ENCODE results near the gene NMT2.
A peak's percentile ranks its signal among the peaks of the same experiment; 100 is the strongest.

Gene NMT2

DNA sequence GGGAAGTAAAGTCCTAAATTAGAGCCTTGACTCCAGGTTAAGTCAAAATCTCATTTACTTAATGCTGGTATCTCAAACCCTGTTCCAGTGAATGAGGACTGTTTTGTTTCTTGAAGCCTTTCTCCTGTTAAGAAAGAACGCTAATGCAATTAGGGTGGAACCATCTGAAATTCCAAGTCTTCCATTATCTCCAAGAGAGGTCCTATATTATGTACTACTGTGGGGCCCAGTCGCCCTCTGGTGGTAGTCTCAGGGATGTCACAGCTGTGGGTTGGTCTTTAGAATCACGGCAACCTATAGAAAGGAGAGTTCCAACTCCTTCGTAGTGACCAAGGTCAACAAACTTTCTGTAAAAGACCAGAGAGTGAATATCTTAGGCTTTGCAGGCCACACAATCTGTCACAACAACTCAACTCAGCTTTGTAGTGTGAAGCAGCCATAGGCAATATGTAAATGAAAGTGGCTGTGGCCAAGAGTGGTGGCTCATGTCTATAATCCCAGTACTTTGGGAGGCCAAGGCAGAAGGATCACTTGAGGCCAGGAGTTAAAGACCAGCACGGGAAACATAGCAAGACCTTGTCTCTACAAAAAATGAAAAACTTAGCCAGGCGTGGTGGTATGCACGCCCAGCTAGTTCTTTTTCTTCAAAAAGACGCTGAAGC is 62.0 kb downstream of the NMT2 start:
- peak; percentile 88 for FAIRE-seq
- peak; percentile 41 for DNase-seq (ENCODE audit: insufficient read length)
- no peak for TF ChIP-seq POLR2A (IDR thresholded peaks at IDR 0.05; ENCODE audit: low read depth, low read length)
- TF ChIP-seq TAF1 (IDR thresholded peaks at IDR 0.05; ENCODE audit: borderline replicate concordance, low read depth, low read length) = no peak
- no peak for TF ChIP-seq POLR2AphosphoS5 (IDR thresholded peaks at IDR 0.05; ENCODE audit: low read depth, low read length)

DNA sequence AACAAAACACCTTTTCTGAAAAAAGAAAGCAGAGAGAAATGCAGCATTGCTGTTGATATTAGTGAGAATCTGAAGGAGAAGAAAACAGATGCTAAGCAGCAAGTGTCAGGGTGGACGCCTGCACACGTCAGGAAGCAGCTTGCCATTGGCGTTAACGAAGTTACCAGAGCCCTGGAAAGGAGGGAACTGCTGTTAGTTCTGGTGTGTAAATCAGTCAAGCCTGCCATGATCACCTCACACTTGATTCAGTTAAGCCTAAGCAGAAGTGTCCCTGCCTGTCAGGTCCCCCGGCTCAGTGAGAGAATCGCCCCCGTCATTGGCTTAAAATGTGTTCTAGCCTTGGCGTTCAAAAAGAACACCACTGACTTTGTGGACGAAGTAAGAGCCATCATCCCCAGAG is 65.0 kb downstream of the NMT2 start:
- DNase-seq (ENCODE audit: insufficient read length) (no peak), FAIRE-seq (no peak)
- TF ChIP-seq TAF1 (IDR thresholded peaks at IDR 0.05; ENCODE audit: borderline replicate concordance, low read depth, low read length) (no peak), POLR2A (IDR thresholded peaks at IDR 0.05; ENCODE audit: low read depth, low read length) (no peak), POLR2AphosphoS5 (IDR thresholded peaks at IDR 0.05; ENCODE audit: low read depth, low read length) (no peak)

DNA sequence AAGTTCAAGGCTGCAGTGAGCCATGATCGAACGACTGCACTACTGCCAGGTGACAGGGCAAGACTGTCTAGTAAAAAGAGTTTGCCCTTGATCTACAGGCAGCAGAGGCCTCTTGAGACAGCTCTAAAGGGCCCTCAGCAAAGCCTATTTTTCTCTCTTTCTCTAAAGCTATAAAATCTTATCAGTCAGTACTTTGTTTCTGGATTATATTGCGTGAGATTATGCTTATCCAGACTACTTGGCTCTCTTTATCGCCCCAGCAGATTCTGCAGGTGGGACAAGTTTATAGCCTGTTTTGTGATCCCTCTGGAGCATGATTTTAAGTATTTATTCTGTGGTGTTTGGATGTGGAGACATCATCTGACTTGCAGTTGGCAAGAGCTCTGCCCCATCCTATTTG is 68.6 kb downstream of the NMT2 start:
- DNase-seq (ENCODE audit: insufficient read length) (no peak), FAIRE-seq (no peak)
- no peak for TF ChIP-seq POLR2AphosphoS5 (IDR thresholded peaks at IDR 0.05; ENCODE audit: low read depth, low read length)
- TF ChIP-seq POLR2A (IDR thresholded peaks at IDR 0.05; ENCODE audit: low read depth, low read length) = no peak
- TF ChIP-seq TAF1 (IDR thresholded peaks at IDR 0.05; ENCODE audit: borderline replicate concordance, low read depth, low read length) = no peak

DNA sequence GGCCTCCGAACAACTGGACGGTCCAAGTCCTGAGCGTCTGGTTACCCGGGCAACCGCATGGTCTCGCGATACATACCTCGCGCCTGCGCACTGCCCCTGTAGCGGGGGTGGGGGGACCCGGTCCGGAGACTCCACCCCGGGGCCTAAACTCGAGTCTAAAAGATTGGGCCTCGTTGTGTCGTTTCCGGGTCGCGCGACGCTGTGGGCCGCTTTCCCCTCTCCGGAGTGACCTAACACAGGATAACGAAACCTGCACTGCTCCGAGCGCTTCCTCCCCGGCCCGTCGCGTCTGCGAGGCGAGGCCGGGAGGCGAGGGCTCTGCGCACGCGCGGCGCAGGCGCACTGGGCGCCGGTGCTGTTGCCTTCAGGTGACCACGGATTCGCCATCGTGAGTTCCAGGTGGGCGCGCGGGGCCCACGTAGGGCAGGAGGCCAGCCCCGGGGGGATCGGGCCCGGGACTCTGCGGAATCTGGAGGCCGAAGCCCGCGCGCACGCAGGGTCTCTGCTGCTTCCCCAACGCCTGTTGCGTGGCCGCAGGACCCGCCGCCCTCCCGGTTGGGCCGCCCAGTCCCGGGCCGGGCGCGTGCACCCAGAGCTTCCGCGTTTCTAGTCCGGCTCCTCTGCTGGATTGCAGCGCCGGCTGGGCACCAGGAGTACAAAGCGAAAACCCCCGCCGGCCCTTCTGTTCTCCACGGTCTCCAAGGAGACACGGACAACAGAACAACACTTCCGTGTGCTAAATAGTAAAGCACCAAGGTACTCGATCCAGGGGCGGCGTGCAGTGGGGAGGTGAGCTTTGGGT is 71.3 kb downstream of the NMT2 start, which contains the start of gene RPP38:
TSS of gene RPP38 (plus strand) at position 345 of the 802 bp plus-strand sequence. CDS start 5,960 bp downstream, outside the sequence.
- DNase-seq (ENCODE audit: insufficient read length) (peak; percentile 94), FAIRE-seq (peak; percentile 97)
- peak; percentile 96 for TF ChIP-seq POLR2A (IDR thresholded peaks at IDR 0.05; ENCODE audit: low read depth, low read length)
- TF ChIP-seq POLR2AphosphoS5 (IDR thresholded peaks at IDR 0.05; ENCODE audit: low read depth, low read length) = peak; percentile 86
- TF ChIP-seq TAF1 (IDR thresholded peaks at IDR 0.05; ENCODE audit: borderline replicate concordance, low read depth, low read length) = peak; percentile 60; the same call in 1 of the 2 replicates

- no peak for FAIRE-seq
- DNase-seq (ENCODE audit: insufficient read length) = no peak
- TF ChIP-seq POLR2AphosphoS5 (IDR thresholded peaks at IDR 0.05; ENCODE audit: low read depth, low read length) (no peak), TAF1 (IDR thresholded peaks at IDR 0.05; ENCODE audit: borderline replicate concordance, low read depth, low read length) (no peak), POLR2A (IDR thresholded peaks at IDR 0.05; ENCODE audit: low read depth, low read length) (no peak)
These were observed 71.9 kb downstream of the NMT2 start for GRCh38 chr10:15096661-15097010.

DNA sequence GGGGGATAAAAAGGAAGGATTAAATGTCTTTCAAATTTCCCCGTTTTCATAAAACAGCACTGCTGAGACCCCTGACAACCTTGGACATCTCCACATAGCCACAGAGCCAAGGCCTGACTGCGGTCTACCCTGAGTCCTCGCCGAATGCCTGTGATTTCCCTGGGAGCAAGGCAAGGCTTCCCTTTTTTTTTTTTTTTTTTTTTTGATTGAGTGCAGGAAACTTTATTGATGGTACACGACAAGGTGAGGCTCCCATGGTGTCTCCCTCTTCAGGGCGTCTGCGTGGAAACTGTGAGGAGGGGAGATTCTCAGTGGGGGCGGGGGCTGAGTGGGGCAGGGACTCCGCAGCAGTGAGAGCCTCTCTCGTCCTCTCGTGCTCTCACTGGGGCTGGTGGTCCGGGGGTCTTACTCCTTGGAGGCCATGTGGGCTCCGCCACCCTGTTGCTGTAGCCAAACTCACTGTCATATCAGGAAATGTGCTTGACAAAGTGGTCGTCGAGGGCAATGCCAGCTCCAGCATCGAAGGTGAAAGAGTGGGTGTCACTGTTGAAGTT is 75.6 kb downstream of the NMT2 start:
- FAIRE-seq (no peak), DNase-seq (ENCODE audit: insufficient read length) (no peak)
- no peak for TF ChIP-seq TAF1 (IDR thresholded peaks at IDR 0.05; ENCODE audit: borderline replicate concordance, low read depth, low read length)
- no peak for TF ChIP-seq POLR2A (IDR thresholded peaks at IDR 0.05; ENCODE audit: low read depth, low read length)
- TF ChIP-seq POLR2AphosphoS5 (IDR thresholded peaks at IDR 0.05; ENCODE audit: low read depth, low read length) = no peak

DNA sequence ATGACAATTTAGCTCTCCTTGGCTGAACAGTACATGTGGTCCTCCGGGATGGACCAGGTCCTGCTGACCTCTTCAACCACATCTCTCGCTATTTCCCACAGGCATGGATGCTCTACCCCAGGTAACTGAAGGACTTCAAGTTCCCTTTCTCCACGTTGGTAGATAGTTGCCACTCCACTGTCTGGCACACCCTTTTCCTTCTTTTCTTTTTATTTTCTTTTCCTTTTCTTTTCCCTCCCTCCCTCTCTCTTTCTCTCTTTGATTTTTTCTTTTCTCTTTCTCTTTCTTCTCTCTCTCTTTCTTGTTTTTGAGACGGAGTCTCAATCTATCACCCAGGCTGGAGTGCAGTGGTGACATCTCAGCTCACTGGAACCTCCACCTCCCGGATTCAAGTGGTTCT is 77.1 kb downstream of the NMT2 start:
- DNase-seq (ENCODE audit: insufficient read length) (no peak), FAIRE-seq (no peak)
- TF ChIP-seq TAF1 (IDR thresholded peaks at IDR 0.05; ENCODE audit: borderline replicate concordance, low read depth, low read length) (no peak), POLR2A (IDR thresholded peaks at IDR 0.05; ENCODE audit: low read depth, low read length) (no peak), POLR2AphosphoS5 (IDR thresholded peaks at IDR 0.05; ENCODE audit: low read depth, low read length) (no peak)

DNA sequence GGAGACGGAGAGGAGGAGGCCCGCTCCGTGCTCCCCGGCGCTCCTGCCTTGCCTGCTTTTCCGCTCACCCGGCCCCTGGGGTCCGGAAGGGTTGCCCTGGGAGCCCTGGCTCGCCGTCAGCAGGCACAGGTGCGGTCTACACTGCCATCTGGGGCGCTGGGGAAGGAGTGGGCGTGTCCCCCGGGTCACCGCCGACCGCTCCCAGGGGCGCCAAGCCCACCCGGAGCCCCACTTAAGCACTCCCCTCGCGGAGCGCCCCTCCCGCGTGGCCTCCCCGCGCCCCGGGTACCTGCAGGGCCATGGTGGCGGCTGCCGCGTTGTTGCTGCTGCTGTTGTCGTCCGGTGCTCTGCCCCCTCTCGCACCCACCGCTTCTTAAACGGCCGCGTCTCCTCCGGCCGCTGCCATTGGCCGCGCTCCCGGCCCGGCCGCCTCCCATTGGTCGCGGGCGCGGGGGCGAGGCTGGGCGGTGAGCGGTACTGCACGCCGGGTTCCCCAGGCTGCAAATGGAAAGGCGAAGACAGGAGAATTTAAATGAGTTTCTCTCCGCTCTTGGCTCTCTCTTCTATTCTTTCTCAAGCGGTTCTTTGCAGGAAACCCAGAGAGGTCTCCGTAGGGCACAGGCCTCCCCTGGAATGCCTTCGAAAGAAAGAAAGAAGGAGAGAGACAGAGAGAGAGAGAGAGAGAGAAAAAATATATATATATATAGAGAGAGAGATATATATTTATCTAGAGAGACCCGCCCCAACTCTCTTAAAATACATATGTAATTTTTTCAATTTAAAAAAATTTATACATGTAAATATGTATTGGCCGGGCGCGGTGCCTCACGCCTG is 79.8 kb downstream of the NMT2 start, which contains the start of gene ACBD7:
TSS of gene ACBD7 (minus strand) at position 349 of the 834 bp plus-strand sequence. CDS start at position 301, 48 bp downstream.
- no peak for TF ChIP-seq TAF1 (IDR thresholded peaks at IDR 0.05; ENCODE audit: borderline replicate concordance, low read depth, low read length)
- TF ChIP-seq POLR2A (IDR thresholded peaks at IDR 0.05; ENCODE audit: low read depth, low read length) = no peak
- no peak for TF ChIP-seq POLR2AphosphoS5 (IDR thresholded peaks at IDR 0.05; ENCODE audit: low read depth, low read length)
- peak; percentile 94 for DNase-seq (ENCODE audit: insufficient read length)
- peak; percentile 95 for FAIRE-seq

GRCh38 chr10:15084502-15084922 is 84.0 kb downstream of the NMT2 start:
- TF ChIP-seq TAF1 (IDR thresholded peaks at IDR 0.05; ENCODE audit: borderline replicate concordance, low read depth, low read length) = no peak
- no peak for TF ChIP-seq POLR2A (IDR thresholded peaks at IDR 0.05; ENCODE audit: low read depth, low read length)
- TF ChIP-seq POLR2AphosphoS5 (IDR thresholded peaks at IDR 0.05; ENCODE audit: low read depth, low read length) = no peak
- no peak for FAIRE-seq
- no peak for DNase-seq (ENCODE audit: insufficient read length)

DNA sequence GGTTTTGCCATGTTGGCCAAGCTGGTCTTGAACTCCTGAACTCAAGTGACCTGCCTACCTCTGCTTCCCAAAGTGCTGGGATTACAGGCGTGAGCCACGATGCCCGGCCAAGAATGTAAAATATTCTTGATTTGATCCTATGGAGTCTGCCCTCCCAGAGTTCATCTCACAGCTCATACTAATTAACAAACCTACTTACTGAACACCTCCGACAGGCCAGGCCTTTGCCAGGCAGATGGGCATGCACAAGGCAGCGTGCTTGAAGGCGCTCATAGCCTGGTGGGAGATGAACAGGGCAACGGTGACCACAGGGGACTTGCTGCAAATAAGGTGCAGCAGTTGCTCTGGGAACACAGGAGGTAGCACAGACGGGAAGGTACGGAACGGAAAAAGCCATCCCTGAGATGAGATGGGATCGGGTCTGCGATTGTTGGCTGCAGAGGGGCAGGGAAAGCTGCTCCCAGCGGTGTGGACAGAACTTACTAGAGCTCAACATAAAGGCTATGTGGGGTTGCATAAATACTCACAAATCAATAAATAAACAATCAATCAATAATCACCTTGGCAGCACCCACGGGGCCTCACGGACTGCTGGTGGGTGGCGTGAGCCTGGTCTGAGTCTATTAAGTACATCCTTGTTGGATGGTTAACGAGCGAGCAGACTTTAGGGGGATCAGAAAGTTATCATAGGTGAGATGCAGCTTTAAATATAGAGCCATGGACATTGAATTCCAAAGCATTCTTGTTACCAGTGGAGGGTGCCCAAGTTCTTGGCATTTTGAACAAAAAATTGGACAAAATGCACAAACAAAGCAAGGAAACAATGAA is 84.6 kb downstream of the NMT2 start:
- DNase-seq (ENCODE audit: insufficient read length) (no peak), FAIRE-seq (no peak)
- TF ChIP-seq TAF1 (IDR thresholded peaks at IDR 0.05; ENCODE audit: borderline replicate concordance, low read depth, low read length) (no peak), POLR2AphosphoS5 (IDR thresholded peaks at IDR 0.05; ENCODE audit: low read depth, low read length) (no peak), POLR2A (IDR thresholded peaks at IDR 0.05; ENCODE audit: low read depth, low read length) (no peak)
